ENCODE data around the gene TM9SF1. TPM values are rescaled to one million over a fixed set of nuclear protein-coding genes. Genes with fewer than 3 reads are reported as not detected.

TM9SF1 gene
- total and polyA plus RNA-seq, 2 of the 13 experiments (the other 11 are each of a cell fraction or from before 2014, with no cell fraction given): 83.2 to 110 TPM

GRCh38 chr14:24146453-24146977 lies 48.7 kb downstream of the TM9SF1 start, which contains the start of gene PSME2 (continued):
- TF ChIP-seq TAF15 (IDR thresholded peaks at IDR 0.05; ENCODE audit: low read depth, low read length, poor library complexity, severe bottlenecking) (no peak), MXD1 (CRISPR knock-in tag; IDR thresholded peaks at IDR 0.05) (peak; percentile 95), PAX8 (CRISPR knock-in tag; IDR thresholded peaks at IDR 0.05; ENCODE audit: borderline replicate concordance) (no peak; the same call in 1 of the 2 replicates), ZNF44 (CRISPR knock-in tag; IDR thresholded peaks at IDR 0.05) (no peak; the same call in 1 of the 2 replicates), FOXC1 (CRISPR knock-in tag; IDR thresholded peaks at IDR 0.05; ENCODE audit: borderline replicate concordance) (no peak), POGZ (CRISPR knock-in tag; IDR thresholded peaks at IDR 0.05) (peak; percentile 84), SALL2 (CRISPR knock-in tag; IDR thresholded peaks at IDR 0.05) (no peak; the same call in 1 of the 2 replicates), ZNF20 (CRISPR knock-in tag; IDR thresholded peaks at IDR 0.05) (no peak), NCOR1 (IDR thresholded peaks at IDR 0.05; ENCODE audit: borderline replicate concordance, low read length) (peak; percentile 82; the same call in 1 of the 2 replicates), ZBTB2 (CRISPR knock-in tag; IDR thresholded peaks at IDR 0.05; ENCODE audit: low read depth) (no peak), ZNF784 (CRISPR knock-in tag; IDR thresholded peaks at IDR 0.05; ENCODE audit: borderline replicate concordance) (peak; percentile 24; the same call in 1 of the 2 replicates), ZBTB33 (CRISPR knock-in tag; IDR thresholded peaks at IDR 0.05) (peak; percentile 25; the same call in 1 of the 2 replicates), ZNF503 (CRISPR knock-in tag; IDR thresholded peaks at IDR 0.05) (no peak), ZBTB14 (CRISPR knock-in tag; IDR thresholded peaks at IDR 0.05) (no peak), SIN3B (IDR thresholded peaks at IDR 0.05; ENCODE audit: low read length) (no peak), ZNF441 (CRISPR knock-in tag; IDR thresholded peaks at IDR 0.05; ENCODE audit: borderline replicate concordance) (peak; percentile 85), AFF4 (CRISPR knock-in tag; IDR thresholded peaks at IDR 0.05) (peak; percentile 35; the same call in 1 of the 2 replicates)
